T47D (cell line): Measurements from ENCODE around the gene MYO16.

ENCODE experiments used
- DNase-seq, 2 experiments: peaks; one replicate each; pipeline versions ENCODE4 v3.0.0 to v3.0.0-alpha.2; 2011 to 2012; ENCODE audit warnings: low read depth in 1 of 2, low spot score in 1 of 2
- JUND ChIP-seq: IDR thresholded peaks from 2 replicates; pipeline ENCODE4 v1.6.1; 2012; ENCODE audit warnings: low read depth
- in situ Hi-C: cut with HindIII; loops from 2 replicates; pipeline ENCODE4 v1.10.0; 2016; ENCODE audit warnings: low sequenced_read_pairs, low pct_unique_long_range_greater_than_20kb

MYO16 gene

DNA sequence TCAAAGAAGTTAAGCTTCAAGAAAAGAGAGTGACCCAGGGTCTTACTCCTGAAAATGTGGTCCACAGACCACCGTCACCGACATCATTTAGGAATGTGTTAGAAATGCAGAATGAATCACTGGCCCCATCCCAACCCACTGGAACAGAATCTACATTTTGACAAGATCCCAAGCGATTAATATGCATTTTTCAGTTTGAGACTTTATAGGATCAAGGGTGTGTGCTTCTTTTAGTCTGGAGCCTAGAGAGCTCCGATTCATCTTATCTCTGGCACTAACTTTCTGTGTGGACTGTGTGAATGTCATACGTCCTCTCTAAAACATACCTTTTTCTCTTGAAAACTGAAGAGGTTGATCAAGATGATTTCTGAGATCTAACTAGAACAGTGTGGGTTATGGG, 484.8 kb downstream of the MYO16 start:
- in situ Hi-C loops, result no loop called here
- no peak for DNase-seq
- no peak for TF ChIP-seq JUND

DNA sequence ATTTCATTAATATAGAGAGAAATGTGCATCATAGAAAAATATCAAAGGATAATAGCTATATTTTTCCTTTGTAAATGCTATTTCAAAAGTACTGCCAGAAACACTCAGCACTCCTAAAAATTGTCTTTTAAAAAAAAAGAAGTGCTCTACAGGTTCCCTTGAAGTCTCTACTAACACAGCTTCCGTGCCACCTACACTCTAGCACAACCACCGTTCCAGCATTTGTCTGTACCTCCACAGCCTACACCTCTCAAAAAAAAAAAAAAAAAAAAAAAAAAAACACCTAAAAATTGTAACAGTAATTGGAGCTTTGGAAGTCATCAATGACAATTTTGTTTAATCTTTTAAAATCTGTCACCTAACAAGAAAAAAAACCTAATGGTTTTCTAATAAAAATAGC, 485.6 kb downstream of the MYO16 start:
- no peak for DNase-seq
- TF ChIP-seq JUND, result no peak
- in situ Hi-C loops, result no loop called here

DNA sequence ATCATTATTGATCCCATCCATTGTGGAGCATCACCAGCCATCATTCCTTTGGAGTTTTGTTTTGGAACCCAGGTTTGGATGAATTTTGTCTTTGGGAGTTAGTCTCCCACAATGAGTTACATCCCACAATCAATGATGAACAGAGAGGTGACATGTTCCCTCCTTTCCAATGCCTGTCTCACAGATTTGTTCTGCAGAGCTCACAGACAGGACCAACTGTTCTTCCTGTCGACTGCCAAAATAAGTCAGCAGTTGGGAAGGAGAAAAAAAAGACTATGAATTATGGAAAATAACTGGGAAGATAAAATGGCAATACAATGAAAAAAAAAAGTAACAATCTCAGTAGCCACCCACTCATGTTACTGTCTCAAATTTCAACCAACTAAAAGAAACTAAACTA, 489.1 kb downstream of the MYO16 start:
- no peak for DNase-seq
- in situ Hi-C loops, result no loop called here
- TF ChIP-seq JUND, result no peak

- in situ Hi-C loops, result no loop called here
- TF ChIP-seq JUND, result no peak
- no peak for DNase-seq
Observed at GRCh38 chr13:109119896-109120295, 490.5 kb downstream of the MYO16 start.

GRCh38 chr13:109121826-109122225, 492.4 kb downstream of the MYO16 start:
- DNase-seq, result no peak
- in situ Hi-C loops, result no loop called here
- TF ChIP-seq JUND, result no peak

- in situ Hi-C loops, result no loop called here
- no peak for DNase-seq
- TF ChIP-seq JUND, result no peak
Observed at GRCh38 chr13:109123971-109124370, 494.6 kb downstream of the MYO16 start.

DNA sequence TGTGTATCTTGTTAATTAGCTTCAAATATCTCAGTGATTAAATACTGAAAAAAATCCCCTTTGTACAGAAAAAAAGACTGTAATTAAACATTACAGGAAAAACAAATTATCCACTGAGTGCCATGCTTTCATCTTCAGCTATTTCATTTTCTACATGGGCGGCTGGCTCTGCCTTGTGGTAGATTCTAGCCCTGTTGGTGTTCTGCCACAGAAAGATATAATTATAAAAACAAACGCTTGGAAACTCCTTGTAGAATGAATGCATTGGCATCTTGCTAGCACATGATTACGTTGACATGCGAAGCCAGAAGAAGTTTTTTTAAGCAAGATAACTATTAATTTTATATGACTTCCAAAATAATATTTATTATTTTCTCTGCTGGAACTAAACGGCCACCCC, 496.8 kb downstream of the MYO16 start:
- DNase-seq, result no peak
- TF ChIP-seq JUND, result no peak
- in situ Hi-C loops, result no loop called here

DNA sequence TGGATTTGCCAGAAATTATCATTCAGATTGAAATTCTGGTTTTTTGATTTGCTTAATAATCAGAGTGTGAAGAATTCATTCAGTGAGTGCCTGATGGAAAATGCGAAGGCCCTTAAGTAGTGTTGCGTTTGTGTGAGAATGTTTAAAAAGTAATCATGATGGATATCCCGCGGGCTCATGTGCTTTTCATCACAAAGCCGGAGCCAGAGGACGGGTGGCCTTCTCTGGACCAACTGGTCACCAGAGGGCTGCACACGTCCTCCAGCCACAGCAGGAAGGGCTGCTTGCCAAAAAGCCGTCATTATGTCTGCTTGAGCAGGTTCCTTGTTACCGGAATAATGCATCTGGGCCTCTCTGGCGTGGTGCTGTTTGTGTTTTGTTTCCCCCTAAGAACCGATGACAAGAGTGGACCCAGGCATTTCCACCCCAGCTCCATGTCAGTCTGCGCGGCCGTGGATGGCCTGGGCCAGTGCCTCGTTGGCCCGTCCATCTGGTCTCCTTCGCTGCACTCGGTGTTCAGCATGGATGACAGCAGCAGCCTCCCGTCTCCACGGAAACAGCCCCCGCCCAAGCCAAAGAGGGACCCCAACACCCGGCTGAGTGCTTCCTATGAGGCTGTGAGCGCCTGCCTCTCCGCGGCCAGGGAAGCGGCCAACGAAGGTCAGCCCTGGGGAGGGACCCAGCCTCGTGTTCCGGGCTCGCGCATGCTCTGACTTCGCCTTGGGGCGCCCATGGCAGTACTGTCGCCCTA, 497.7 kb downstream of the MYO16 start:
- no peak for DNase-seq
- in situ Hi-C loops, result no loop called here
- TF ChIP-seq JUND, result no peak

DNA sequence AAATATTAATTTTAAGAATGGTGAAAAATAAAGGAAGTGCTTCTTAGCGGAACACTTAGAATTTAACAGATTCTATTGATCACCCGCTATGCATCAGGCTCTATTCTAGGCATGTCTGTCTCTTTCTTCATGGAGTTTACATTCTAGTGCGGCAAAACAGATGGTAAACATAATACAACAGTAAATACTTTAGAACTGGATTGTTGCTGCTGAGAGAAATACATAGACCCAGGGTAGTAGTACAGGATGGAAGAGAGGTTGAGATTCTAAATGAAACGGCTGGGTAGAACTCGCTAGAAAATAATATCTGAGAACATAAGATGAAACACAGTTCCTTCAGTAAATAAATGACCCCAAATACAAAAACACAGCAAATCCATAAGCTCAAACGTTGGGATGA, 498.7 kb downstream of the MYO16 start:
- TF ChIP-seq JUND, result no peak
- in situ Hi-C loops, result no loop called here
- DNase-seq, result no peak

- no peak for DNase-seq
- in situ Hi-C loops, result no loop called here
Observed at GRCh38 chr13:109130093-109130835, 500.9 kb downstream of the MYO16 start.

GRCh38 chr13:109131698-109132257, 502.4 kb downstream of the MYO16 start:
- DNase-seq, result no peak
- in situ Hi-C loops, result no loop called here
- no peak for TF ChIP-seq JUND

More at GRCh38 chr13:109130093-109130835, 500.9 kb downstream of the MYO16 start:
- TF ChIP-seq JUND, result no peak

- in situ Hi-C loops, result no loop called here
- peak; percentile 50 to 68 for DNase-seq
- no peak for TF ChIP-seq JUND
Observed at GRCh38 chr13:109135018-109135417, 505.6 kb downstream of the MYO16 start.

GRCh38 chr13:109136873-109137272, 507.5 kb downstream of the MYO16 start:
- no peak for TF ChIP-seq JUND
- DNase-seq, result no peak
- in situ Hi-C loops, result no loop called here
